G401.6 (cell line): ENCODE data around the gene PNO1.
"Not testable (repeated sequence)": the region's sequence is repeated elsewhere in the genome, so short reads cannot be mapped to it uniquely, and the experiment has no call there.

Source experiments
- FAIRE-seq: peaks from 2 replicates; lab custom pipeline; 2012; peaks lifted over from hg19 to GRCh38; lab: Jason Lieb, UNC

The PNO1 gene

DNA sequence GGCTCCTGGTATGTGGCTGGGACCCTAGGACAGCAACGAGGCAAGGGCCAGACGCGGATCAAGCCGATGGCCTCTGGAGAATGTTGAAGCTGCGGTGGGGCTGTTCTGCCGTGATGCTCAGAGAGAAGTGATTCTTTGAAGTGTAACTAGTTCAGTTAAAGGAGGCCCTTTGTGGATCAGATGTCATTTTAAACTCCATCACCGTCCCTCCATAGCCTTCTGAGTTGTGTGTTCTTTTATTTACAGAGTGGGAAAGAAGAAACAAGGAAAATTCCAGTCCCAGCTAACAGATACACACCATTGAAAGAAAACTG is 403 bp downstream of the PNO1 start:
- FAIRE-seq, result no peak

DNA sequence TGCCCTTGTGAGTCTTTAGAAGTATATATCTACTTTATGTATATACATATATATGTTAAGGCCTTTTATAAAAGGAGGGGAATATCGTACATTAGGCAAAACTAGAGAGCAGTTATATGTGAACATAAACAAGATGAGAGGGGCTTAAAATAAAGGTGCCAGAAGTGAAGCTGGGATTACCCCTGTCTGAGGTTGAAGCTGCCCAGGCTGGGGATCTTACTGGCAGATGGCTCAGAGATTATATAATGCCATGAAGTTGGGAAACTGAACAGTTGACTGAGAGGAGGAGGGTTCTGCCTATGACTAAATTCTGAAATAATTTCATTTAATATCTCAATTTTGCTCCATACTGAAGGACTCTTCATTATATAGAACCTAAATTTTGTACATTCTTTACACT is 6.0 kb downstream of the PNO1 start:
- no peak for FAIRE-seq

DNA sequence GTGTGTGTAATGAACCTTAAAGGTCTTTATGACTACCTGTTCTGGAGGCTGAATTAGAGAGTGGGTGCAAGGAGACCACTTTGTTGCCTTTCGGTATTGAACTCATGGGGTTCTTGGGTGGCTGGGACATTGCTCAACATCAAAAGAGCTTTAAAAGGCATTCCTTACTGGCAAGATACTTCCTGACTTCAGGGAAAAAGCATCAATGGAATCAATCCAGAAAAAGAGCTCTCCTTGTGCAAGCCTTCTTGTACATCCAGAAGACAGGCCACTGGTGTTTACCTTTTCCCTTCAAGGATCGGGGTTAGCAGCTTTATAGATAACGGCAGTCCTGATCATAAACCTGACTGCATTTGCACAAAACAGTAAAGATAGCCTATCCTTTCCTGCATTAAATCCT is 9.5 kb downstream of the PNO1 start:
- FAIRE-seq, result no peak

DNA sequence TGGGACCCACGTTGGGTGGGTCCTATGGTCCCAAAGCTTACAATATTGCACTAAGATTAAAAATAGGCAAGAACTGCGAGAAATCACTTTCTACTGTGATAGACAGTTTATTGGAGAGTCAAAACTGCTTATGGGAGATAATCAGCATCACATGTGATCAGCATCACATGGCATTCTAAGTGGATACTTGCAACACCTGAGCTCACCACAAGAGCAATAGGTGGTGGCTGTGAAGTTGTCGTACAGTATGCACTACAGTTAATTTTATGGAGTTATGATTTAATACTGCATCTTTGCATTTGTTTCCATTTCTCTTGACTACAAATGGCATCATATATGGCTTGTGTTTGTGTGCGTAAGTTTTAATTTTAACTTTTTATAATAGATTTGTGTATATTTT is 11.6 kb downstream of the PNO1 start:
- FAIRE-seq, result no peak

DNA sequence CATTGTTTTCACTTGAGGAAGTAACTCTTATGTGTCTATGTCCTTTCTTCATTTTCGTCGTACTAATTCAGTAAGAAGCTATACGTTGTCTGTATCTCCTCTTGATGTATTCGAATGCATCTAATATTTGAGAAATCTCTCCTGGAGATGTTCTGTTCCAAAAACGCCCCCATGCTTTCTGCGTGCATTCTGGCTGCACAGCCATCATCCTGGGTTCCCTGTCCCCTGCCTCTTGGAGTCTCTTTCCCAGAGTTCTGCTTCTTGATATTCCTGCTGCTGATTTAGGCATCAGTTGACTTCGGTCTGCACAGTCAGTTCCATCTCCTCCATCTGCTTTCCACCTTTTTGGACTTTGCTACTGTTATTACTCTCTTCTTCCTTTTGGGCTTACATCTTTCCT is 13.5 kb downstream of the PNO1 start:
- no peak for FAIRE-seq

DNA sequence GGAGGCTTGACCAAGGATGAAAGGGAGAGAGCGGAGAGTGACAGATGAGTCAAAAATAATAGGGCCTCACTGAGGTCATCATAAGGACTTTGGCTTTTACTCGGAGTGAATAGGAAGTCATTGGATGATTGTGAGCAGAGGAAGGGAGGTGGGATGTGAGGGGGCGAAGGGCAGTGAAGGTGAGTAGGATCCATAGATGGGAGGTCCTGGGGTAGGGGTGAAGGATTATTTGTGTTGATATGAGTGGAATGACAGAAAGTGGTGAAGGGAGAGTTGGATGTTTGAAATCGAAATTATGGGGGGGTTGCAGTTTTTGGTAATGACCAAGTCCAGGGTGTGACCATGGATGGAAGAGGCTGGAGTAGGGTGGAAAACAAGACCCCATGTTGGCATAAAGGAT is 14.0 kb downstream of the PNO1 start:
- no peak for FAIRE-seq

DNA sequence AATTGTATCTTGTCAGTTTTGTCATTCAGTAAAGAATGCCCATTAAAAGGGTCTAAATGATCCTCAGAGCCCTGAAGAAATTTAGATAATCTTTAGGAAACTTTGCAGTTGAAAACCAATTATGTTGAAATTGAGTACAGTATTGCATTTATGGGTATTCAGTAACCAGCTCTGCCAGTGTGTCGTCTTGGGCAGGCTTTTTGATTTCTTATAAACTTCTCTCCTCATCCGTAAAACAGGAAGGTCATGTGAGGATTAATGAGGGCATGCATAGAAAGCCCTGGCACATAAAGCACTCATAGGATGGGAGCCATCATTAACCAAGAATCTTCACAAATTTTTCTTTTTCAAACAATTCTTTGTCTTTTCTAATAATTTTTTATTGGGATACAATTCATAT is 14.8 kb downstream of the PNO1 start:
- FAIRE-seq, result no peak

DNA sequence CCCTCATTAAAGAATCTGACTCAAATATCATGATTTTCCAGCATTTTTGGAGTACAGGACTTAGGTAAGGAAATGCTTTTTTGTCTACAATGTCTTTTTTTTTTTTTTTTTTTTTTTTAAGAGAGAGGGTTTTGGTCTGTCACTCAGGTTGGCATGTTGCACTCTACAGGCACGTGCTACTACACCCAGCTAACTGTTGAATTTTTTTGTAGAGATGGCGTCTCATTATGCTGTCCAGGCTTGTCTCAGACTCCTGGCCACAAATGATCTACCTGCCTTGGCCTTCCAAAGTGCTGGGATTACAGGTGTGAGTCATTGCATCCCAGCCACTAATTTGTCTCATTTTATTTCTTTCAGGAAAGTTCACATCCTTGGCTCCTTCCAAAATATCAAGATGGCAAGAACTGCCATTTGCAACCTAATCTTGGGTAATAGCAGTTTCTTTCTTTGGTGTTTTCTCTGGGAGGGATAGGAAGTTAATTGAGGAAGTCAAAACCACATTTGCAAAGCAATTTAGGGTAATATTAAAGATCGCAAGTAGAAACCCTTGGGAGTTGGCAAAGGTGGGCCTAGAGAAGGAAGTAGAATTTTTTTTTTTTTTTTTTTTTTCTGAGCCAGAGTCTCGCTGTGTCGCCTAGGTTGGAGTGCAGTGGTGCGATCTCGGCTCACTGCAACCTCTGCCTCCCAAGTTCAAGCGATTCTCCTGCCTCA is 15.5 kb downstream of the PNO1 start:
- FAIRE-seq, result no peak

DNA sequence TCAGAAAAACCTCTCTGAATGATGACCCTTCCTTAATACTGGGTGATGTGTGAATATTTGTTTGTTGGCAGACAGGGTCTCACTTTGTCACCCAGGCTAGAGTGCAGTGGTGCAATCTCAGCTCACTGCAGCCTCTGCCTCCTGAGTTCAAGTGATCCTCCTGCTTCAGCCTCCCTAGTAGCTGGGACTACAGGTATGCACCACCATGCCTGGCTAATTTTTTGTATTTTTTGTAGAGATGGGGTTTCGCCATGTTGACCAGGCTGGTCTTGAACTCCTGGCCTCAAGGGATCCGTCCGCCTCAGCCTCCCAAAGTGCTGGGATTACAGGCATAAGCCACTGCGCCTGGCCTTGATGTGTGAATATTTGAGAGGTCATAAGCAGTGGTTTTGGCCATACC is 17.5 kb downstream of the PNO1 start:
- not testable (repeated sequence) for FAIRE-seq

DNA sequence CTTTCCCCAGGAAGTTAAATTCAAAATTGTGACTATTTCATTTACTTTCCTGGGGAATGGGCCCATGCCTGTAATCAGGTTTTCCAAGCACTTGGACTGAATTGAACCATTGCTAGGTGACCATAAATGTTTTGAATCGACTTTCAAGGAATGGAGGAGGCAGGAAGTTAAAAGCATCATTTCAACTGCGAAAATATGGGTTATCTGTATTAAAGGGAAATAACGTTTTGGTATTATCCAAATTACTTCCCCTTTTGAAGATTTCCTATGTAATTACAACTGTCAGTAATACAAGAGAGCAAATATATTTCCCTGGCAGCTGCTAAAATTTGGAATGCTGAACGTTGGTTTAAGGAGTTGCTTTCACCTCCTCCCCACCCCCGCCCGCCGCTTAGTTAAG is 19.0 kb downstream of the PNO1 start:
- no peak for FAIRE-seq

DNA sequence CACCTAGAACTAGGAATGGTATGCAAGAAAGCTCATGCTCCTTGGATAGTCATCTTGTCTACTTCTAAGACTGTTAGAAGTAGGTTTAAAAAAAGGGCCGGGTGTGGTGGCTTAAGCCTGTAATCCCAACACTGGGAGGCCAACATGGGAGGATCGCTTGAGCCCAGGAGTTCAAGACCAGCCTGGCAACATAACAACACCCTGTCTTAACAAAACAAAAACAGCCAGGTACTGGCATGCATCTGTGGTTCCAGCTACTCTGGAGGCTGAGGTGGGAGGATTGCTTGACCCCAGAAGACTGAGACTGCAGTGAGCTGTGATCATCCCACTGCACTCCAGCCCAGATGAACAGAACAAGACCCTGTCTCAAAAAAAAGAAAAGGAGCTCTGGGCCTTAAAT is 19.9 kb downstream of the PNO1 start:
- FAIRE-seq, result no peak

DNA sequence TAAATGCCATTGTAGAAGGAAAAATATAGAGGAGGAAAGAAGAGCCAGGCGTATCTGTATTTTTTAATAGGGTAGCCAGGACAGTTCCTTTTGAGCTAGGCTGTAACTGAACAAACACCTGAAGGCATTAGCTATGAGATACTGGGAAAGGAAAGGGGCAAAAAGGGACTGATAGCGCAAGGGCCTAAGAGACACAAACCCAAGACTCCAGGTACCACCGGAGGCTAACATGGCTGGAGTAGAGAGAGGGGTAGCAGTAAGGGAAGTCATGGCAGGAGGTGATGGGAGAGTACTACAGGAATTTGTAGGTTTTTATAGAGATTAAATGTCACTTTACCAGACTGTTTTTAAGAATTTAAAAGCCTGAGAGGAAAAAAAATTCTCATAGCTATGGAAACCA is 20.7 kb downstream of the PNO1 start:
- FAIRE-seq, result no peak

DNA sequence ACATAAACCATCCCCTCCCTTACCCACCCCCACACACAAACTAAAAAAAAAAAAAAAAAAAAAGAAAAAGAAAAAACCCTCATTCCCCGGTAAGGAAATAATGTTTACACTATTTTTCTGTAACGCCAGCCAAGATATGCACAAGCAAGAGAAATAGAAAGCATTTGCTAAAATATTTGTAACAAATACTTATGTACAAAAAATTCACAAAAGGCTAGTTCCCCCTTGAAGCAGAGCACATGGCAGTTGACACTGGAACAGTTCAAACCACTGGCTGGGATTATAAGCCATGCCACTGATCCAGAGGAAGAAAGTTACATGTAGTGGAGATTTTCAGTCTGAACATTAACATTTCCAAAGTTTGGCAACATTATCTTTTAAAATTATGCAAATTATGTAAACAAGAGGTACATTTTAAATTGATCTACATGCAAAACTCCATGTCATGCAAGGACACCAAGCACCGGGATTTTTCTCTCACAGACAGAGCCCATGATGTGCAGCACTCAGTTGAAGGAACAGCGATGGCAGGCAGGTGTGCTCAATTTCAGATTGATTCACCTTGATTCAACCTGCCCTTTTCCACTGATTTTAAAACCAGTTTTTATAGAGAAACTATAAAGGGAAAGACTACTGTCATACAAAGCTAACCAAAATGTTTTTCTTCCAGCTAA is 21.4 kb downstream of the PNO1 start:
- FAIRE-seq, result no peak

DNA sequence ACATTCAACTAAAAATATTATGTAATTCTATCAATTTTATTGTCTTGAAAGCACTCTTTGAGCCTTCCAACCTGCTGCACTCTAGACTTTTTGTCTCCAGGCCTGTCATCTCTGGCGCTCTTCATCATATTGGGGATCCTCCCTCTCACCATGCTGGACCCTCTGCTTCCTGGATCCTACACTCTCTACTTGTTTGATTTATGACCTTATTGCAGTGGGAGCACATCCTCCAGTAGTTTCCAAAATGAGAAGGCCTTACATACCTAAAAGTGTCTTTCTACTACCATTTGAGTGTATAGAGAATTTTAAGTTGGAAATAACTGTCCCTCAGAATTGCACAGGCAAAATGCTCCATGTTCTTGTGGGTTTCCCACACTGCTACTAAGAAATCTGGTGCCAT is 25.2 kb downstream of the PNO1 start:
- no peak for FAIRE-seq

DNA sequence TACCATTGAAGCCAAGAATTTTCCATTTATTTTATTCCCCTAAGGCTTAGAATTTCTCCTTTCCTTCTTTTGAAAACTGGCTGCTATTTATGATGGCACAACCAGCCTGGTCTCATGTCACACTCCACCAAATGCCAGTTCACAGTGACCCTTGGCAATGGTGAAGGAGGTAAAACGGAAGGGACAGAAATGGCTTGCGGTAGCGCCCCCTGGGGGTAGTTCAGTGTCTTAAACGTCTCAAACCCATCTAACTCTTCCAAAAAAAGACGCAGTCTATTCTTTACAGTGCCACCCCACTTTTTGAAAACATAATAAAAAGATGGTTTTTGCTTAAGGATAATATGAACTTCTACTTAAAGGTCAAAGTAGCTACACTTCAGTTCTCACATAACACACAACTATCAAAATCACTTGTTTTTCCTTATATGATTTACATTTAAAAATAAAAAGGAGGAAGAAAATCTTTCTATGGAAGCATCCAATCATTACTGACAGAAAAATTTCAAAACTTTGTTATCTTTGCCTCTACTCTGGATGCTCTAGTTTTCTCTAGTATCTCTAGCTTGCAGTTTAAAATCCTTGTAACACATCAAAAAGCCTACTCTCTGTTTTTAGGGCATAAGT is 28.0 kb downstream of the PNO1 start:
- no peak for FAIRE-seq

DNA sequence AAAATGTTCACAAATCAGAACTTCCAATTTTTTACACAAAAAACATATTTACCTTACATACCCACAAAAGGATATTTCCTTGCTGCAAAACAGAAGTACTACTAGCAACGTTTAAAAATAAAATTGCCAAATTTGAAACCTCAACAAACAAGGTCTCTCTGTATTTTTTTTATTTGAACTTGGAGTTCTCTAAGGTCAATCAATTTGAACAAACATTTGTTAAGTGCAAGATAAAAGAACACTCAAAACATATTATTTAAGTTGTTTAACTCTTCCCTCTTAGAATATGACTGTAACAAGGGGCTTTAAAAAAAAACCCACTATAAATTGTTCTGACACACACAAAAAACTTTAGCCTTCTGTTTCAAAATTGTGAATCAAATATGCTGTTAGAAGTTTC is 29.6 kb downstream of the PNO1 start:
- FAIRE-seq, result peak; percentile 51

DNA sequence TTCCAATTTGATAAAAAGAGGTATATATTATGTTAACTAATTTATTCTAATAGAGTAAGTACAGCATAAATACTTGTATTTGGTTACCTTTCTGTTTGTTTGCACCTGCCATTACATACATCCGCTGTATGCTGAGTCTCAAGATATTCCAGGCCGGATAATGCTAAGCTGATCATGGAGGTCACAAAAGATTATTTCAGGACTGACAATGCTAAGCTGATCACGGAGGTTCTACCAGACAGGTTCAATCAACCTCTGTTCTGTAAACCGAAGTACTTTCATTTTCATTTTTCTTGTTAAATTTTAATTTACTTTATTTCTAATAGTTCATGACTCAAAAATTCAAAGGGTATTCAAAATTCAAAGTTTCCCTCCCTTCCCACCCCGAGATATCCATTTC is 31.1 kb downstream of the PNO1 start:
- FAIRE-seq, result no peak

DNA sequence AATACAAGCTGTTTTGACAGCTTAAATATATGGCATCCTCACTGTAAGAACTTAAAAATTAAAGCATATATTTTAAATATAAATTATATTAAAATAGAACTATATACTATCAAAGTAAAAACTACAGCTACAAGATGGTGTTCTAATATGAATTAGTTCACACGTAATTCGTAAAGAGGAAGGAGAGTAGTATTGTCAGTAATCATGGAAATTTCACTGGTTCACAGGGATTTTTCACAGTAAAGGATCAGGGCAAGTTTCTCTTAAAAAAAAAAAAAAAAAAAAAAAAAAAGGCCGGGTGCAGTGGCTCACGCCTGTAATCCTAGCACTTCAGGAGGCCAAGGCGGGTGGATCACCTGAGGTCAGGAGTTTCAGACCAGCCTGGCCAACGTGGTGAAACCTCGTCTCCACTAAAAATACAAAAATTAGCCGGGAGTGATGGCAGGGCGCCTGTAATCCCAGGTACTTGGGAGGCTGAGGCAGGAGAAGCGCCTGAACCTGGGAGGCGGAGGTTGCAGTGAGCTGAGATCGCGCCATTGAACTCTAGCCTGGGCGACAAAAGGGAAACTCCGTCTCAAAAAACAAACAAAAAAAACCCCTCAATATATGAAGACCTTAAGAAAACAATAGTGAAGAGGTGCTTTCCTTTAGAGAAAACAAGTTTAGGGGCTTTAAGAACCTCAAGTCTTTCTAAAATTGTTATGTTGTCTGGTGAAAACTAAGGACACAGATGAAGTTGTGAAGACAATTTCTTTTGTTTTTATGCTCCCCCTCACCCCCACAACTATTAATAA is 32.5 kb downstream of the PNO1 start:
- FAIRE-seq, result no peak

DNA sequence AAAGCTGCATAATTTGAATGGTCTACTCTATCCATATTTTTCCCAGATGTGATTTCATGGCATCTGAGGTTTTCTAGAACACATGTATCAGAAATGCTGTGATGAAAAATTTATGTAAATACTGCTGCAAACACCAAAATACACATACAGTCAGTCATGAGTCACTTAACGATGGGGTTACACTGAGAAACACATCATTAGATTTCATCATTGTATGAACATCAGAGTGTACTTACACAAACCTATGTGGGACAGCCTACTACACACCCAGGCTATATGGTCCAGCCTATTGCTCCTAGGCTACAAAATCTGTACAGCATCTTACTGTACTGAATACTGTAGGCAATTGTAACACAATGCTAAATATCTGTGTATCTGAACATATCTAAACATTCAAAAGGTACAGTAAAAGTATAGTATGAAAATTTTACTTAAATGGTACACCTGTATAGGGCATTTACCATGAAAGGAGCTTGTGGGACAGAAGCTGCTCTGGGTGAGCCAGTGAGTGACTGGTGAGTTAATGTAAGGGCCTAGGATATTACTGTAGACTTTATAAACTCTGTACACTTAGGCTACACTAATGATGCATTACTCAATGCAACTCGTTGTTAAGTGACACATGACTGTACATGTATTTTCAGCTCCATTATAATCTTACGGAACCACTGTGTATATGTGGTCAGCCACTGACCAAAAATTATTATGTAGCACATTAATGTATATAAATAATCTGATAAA is 33.5 kb downstream of the PNO1 start:
- FAIRE-seq, result no peak

DNA sequence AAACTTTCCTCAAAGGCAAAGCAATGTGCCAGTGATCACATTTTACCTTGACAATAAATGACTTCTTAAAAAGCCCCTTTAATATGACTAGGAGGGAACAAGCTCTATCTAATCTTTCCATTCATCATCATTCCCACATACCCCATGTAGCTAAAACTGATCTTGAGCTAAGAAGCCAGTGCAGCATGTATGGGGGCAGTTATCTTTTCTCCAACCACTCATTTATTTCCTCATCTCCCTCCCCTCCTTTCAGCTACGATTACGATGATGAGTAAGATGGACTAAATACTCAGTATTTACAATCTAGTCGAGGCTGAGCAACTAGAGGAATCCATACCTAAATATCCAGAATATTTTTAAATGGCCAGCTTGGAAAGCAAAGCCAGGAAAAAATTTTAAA is 35.5 kb downstream of the PNO1 start:
- no peak for FAIRE-seq

DNA sequence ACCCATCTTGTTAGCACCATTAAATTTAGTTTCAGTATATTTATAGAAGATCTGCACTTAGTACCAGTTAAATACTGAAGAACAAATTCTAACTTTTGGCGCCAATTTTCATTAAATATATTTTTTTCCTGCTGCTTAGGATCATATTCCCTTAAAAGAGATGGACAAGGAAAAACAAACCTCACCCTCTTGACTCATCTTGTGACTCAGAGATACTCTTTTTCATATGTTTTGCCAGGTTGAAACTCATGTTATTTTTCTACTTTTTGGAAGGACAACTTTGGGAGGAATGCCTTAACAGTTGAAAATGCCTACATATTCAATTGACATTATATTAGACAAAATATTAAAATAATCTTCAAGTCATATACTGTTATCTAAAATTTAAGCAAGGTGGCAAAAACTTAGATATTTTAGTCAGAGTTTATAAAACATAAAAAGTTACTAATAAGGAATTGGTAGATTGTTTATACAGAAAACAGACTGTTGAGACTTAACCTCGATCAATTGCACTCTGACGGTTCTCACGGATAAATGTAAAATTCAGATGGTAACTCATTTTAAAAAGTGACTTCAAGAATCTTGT is 36.2 kb downstream of the PNO1 start:
- FAIRE-seq, result peak; percentile 17

DNA sequence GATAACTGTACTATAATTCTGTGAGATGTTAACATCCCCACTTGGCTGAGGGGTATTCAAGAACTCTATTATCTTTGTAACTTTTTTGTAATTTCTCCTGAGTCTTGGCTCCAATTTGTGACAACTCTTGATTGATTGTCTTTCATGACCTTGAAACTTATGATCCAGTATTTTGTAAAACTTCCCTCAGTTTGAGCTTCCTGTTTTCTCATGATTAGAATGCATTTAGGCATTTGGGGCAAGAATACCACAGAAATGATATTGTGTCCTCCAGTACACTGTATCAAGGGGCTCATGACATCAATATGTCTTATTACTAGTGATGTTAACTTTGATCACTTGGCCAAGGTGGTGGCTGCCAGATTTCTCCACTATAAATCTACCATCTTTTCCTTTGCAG is 37.4 kb downstream of the PNO1 start:
- no peak for FAIRE-seq
